Activated CD8-positive, alpha-beta memory T cell treated with anti-CD3 and anti-CD28 coated beads, Interleukin-2, amount 50 U/mL, for 24 hours (primary cell): ENCODE measurements around the gene SBF2.
A peak's percentile ranks its signal among the peaks of the same experiment; 100 is the strongest.

Experiments
- DNase-seq: peaks from one replicate; pipeline ENCODE4 v3.0.0-alpha.2; 2020; ENCODE audit errors: extremely low read depth

Gene SBF2

GRCh38 chr11:9775398-9775779 lies 518.6 kb downstream of the SBF2 start:
- no peak for DNase-seq

GRCh38 chr11:9774591-9775397 lies 519.2 kb downstream of the SBF2 start:
- DNase-seq: no peak

GRCh38 chr11:9774109-9774508 lies 519.9 kb downstream of the SBF2 start:
- no peak for DNase-seq

GRCh38 chr11:9773524-9773923 lies 520.5 kb downstream of the SBF2 start:
- no peak for DNase-seq

GRCh38 chr11:9772218-9772617 lies 521.8 kb downstream of the SBF2 start:
- no peak for DNase-seq

GRCh38 chr11:9771071-9771511 lies 522.9 kb downstream of the SBF2 start:
- DNase-seq: no peak

- DNase-seq: no peak
Measured at GRCh38 chr11:9769621-9770020, 524.4 kb downstream of the SBF2 start.

- DNase-seq: no peak
Measured at GRCh38 chr11:9765320-9766101, 528.5 kb downstream of the SBF2 start.

- DNase-seq: no peak
Measured at GRCh38 chr11:9763301-9763700, 530.7 kb downstream of the SBF2 start.

GRCh38 chr11:9762531-9762930 lies 531.5 kb downstream of the SBF2 start:
- DNase-seq: no peak

GRCh38 chr11:9761441-9761945 lies 532.5 kb downstream of the SBF2 start:
- no peak for DNase-seq

- no peak for DNase-seq
Measured at GRCh38 chr11:9760193-9760575, 533.8 kb downstream of the SBF2 start.

- DNase-seq: peak; percentile 87
Measured at GRCh38 chr11:9759519-9760192, 534.4 kb downstream of the SBF2 start.

GRCh38 chr11:9758637-9759518 lies 535.1 kb downstream of the SBF2 start:
- DNase-seq: no peak

- peak; percentile 84 for DNase-seq
Measured at GRCh38 chr11:9757809-9758636, 536.0 kb downstream of the SBF2 start.

- no peak for DNase-seq
Measured at GRCh38 chr11:9756878-9757277, 537.1 kb downstream of the SBF2 start.

GRCh38 chr11:9756461-9756860 lies 537.6 kb downstream of the SBF2 start:
- DNase-seq: no peak

- no peak for DNase-seq
Measured at GRCh38 chr11:9755561-9756185, 538.3 kb downstream of the SBF2 start.

- DNase-seq: no peak
Measured at GRCh38 chr11:9754010-9754471, 540.0 kb downstream of the SBF2 start.

GRCh38 chr11:9753021-9753420 lies 541.0 kb downstream of the SBF2 start:
- DNase-seq: no peak
